GM21447 (cell line): ENCODE results near the gene PTPRC.

Source experiments
- ATAC-seq: cut with Tn5 transposase; IDR thresholded peaks from one replicate; pipeline ENCODE4 v1.9.1; 2021; ENCODE audit not compliant: unreplicated experiment

Gene PTPRC

GRCh38 chr1:198754670-198755069, 115.8 kb downstream of the PTPRC start:
- no peak for ATAC-seq

- no peak for ATAC-seq
Measured at GRCh38 chr1:198755715-198756114, 116.9 kb downstream of the PTPRC start.

GRCh38 chr1:198756470-198756869, 117.6 kb downstream of the PTPRC start:
- no peak for ATAC-seq

- no peak for ATAC-seq
Measured at GRCh38 chr1:198761859-198762616, 123.2 kb downstream of the PTPRC start.

- ATAC-seq = no peak
Measured at GRCh38 chr1:198763298-198763714, 124.5 kb downstream of the PTPRC start.

GRCh38 chr1:198764748-198765147, 125.9 kb downstream of the PTPRC start:
- no peak for ATAC-seq

- ATAC-seq = no peak
Measured at GRCh38 chr1:198765416-198765815, 126.6 kb downstream of the PTPRC start.

GRCh38 chr1:198771563-198772153, 132.8 kb downstream of the PTPRC start:
- no peak for ATAC-seq

GRCh38 chr1:198772626-198773025, 133.8 kb downstream of the PTPRC start:
- ATAC-seq = no peak

- ATAC-seq = no peak
Measured at GRCh38 chr1:198773030-198773429, 134.2 kb downstream of the PTPRC start.

- ATAC-seq = no peak
Measured at GRCh38 chr1:198773523-198773922, 134.7 kb downstream of the PTPRC start.

- ATAC-seq = no peak
Measured at GRCh38 chr1:198774421-198774820, 135.6 kb downstream of the PTPRC start.

GRCh38 chr1:198775606-198776005, 136.8 kb downstream of the PTPRC start:
- no peak for ATAC-seq

- no peak for ATAC-seq
Measured at GRCh38 chr1:198776602-198777029, 137.8 kb downstream of the PTPRC start.

GRCh38 chr1:198778049-198778448, 139.2 kb downstream of the PTPRC start:
- ATAC-seq = no peak

- ATAC-seq = no peak
Measured at GRCh38 chr1:198780376-198780775, 141.5 kb downstream of the PTPRC start.

GRCh38 chr1:198788561-198789064, 149.8 kb downstream of the PTPRC start:
- peak; percentile 83 for ATAC-seq

- ATAC-seq = no peak
Measured at GRCh38 chr1:198793714-198794113, 154.9 kb downstream of the PTPRC start.

GRCh38 chr1:198794498-198794897, 155.7 kb downstream of the PTPRC start:
- ATAC-seq = no peak

- no peak for ATAC-seq
Measured at GRCh38 chr1:198797656-198798055, 158.8 kb downstream of the PTPRC start.

- peak; percentile 71 for ATAC-seq
Measured at GRCh38 chr1:198798923-198799386, 160.1 kb downstream of the PTPRC start.

- ATAC-seq = no peak
Measured at GRCh38 chr1:198805498-198806151, 166.8 kb downstream of the PTPRC start.
